CD4-positive, alpha-beta memory T cell (primary cell): ENCODE measurements around the gene HS1BP3. TPM values are rescaled to one million over a fixed set of nuclear protein-coding genes. Genes with fewer than 3 reads are reported as not detected.
A peak's percentile ranks its signal among the peaks of the same experiment; 100 is the strongest.

Experiments
- CTCF ChIA-PET: fragments of 350-600 bp; sonication (Branson Sonifier 250); formaldehyde crosslinking; loops from one replicate; lab custom pipeline; 2021; ENCODE audit warnings: inconsistent platforms; ENCODE audit not compliant: partially characterized antibody; lab: Charles Lee
- POLR2A ChIA-PET: fragments of 350-600 bp; sonication (Branson Sonifier 250); formaldehyde crosslinking; loops from one replicate; lab custom pipeline; 2021; ENCODE audit not compliant: partially characterized antibody; lab: Charles Lee
- DNase-seq, 5 donors: peaks; one replicate each; pipeline versions ENCODE4 v3.0.0 to v3.0.0-alpha.2; 2020 to 2022; ENCODE audit warnings: mixed read lengths in 1 of 5
- H3K27ac ChIP-seq: one replicate; pipeline ENCODE4 v1.7.0; 2013; ENCODE audit warnings: low read depth, low read length
- H3K27me3 ChIP-seq: 2 replicates; pipeline ENCODE4 v1.7.0; 2013; ENCODE audit warnings: mild to moderate bottlenecking, low read length, moderate library complexity; ENCODE audit not compliant: insufficient read depth
- H3K36me3 ChIP-seq: 2 replicates; pipeline ENCODE4 v1.7.0; 2013; ENCODE audit warnings: mild to moderate bottlenecking, low read length, moderate library complexity; ENCODE audit not compliant: insufficient read depth
- H3K4me1 ChIP-seq: 2 replicates; pipeline ENCODE4 v1.7.0; 2013; ENCODE audit warnings: mild to moderate bottlenecking, low read length, moderate library complexity; ENCODE audit not compliant: insufficient read depth
- H3K4me3 ChIP-seq, 2 donors: one replicate each; pipeline ENCODE4 v1.7.0; 2013; ENCODE audit warnings: low read length in 2 of 2, mild to moderate bottlenecking in 1 of 2
- H3K9me3 ChIP-seq, 2 donors: one replicate each; pipeline ENCODE4 v1.7.0; 2013; ENCODE audit warnings: low read length in 2 of 2, control low read depth in 1 of 2; ENCODE audit not compliant: control insufficient read depth in 1 of 2
- H3K27ac Mint-ChIP-seq, 7 donors: one replicate each; pipeline ENCODE4 v1.8.0; 2020 to 2021; ENCODE audit warnings: mixed read lengths in 7 of 7, mild to moderate bottlenecking in 6 of 7, inconsistent platforms in 3 of 7, moderate library complexity in 3 of 7
- H3K27me3 Mint-ChIP-seq, 2 donors: one replicate each; pipeline ENCODE4 v1.8.0; 2020 to 2021; ENCODE audit warnings: mixed read lengths in 2 of 2
- H3K36me3 Mint-ChIP-seq, 2 donors: one replicate each; pipeline ENCODE4 v1.8.0; 2020 to 2021; ENCODE audit warnings: mixed read lengths in 2 of 2, inconsistent platforms in 1 of 2, mild to moderate bottlenecking in 1 of 2
- H3K4me1 Mint-ChIP-seq, 4 donors: one replicate each; pipeline ENCODE4 v1.8.0; 2020 to 2021; ENCODE audit warnings: mixed read lengths in 4 of 4, mild to moderate bottlenecking in 1 of 4
- H3K4me3 Mint-ChIP-seq, 8 donors: one replicate each; pipeline ENCODE4 v1.8.0; 2020 to 2021; ENCODE audit warnings: mixed read lengths in 8 of 8, mild to moderate bottlenecking in 7 of 8, moderate library complexity in 6 of 8, inconsistent platforms in 3 of 8
- H3K9me3 Mint-ChIP-seq, 8 donors: one replicate each; pipeline ENCODE4 v1.8.0; 2020 to 2021; ENCODE audit warnings: mixed read lengths in 8 of 8, mild to moderate bottlenecking in 5 of 8, inconsistent platforms in 3 of 8, moderate library complexity in 1 of 8
- intact Hi-C: fragments of 100-400 bp; cut with micrococcal nuclease; formaldehyde crosslinking; loops from one replicate; pipeline ENCODE4 v1.15.1; 2023
- polyA plus RNA-seq, 2 donors: library from polyadenylated mRNA; unstranded; fragments of 300-500 nt; fragmentation: Illumina TruSeq; gene quantifications; one replicate each; pipeline ENCODE4 v1.2.3, GENCODE V29; 2021
- total RNA-seq, 2 experiments: library from RNA; stranded (reverse); gene quantifications; one replicate each; pipeline ENCODE4 v1.2.3, GENCODE V29; 2021

Gene HS1BP3
- total and polyA plus RNA-seq, 4 experiments from 2014 or later, result 16.7 to 20.1 (median 18.8) TPM

DNA sequence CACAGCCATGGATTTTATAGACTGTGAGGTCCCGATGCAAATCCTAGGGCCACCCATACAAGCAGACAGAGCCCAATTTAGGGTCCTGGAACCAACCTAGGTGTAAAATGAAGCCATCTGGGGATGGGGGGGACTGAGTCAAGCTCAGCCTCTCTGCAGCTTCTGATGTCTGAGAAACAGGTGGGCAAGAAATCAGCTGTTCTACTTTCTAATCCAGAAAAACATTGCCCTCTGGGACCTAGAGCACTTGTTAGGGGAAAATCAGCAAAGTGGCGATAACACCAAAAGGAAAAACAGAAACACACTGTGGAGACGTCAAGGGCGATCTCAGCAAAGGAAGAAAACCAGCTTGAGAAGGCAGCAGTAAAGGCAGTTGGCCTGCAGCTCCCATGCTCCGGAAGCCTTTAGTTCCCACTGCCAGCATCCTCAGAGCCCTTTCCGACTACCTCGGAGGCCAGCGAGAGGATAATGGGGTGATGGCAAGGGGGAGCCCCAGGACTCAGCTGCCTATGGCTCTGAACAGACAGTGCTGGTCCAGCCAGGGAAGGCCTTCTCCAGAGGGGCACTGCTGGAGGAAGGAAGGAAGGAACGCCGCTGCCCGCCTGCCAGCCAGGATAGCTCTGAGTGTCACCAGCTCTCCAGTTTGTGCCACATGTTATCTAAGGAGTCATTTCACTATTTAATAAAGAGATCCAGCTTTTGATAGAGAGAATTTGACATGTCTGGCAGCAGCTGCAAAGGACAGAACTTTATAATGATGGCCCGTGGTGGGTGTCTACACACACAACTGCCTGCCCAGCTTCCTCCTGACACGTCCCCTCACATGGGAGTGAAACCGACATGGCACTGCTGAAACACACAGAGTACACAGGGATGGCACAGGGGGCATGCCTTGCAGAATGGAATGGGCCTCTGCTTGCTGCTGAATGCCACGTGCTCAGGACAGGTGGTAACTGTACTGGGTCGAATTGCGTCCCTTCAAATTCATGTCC is 37.7 kb downstream of the HS1BP3 start:
- Mint-ChIP-seq H3K9me3 (peaks cover 0 to 8% (median 3%) of the 10 kb centered on the region in 8 donors), H3K4me1 (no peaks in the 10 kb centered on the region), H3K27me3 (no peaks in the 10 kb centered on the region), H3K36me3 (peaks cover 22 to 33% of the 10 kb centered on the region in 2 donors), H3K4me3 (peak overlapping the region in 1 of 8 donors; percentile 48), H3K27ac (no peak overlapping the region)
- ChIA-PET POLR2A (no interaction called here), CTCF (interaction anchor here (1.1 kb wide), 1 partner anchor 30 kb away, joined by 3 read pairs; no protein-coding TSS in a partner anchor)
- no peak overlapping the region for H3K4me3 ChIP-seq
- H3K27me3 ChIP-seq, result no peaks in the 10 kb centered on the region
- no peaks in the 10 kb centered on the region for H3K36me3 ChIP-seq
- DNase-seq, result no peak
- intact Hi-C loops, result no loop called here
- no peaks in the 10 kb centered on the region for H3K4me1 ChIP-seq
- no peak overlapping the region for H3K27ac ChIP-seq
- no peaks in the 10 kb centered on the region for H3K9me3 ChIP-seq

DNA sequence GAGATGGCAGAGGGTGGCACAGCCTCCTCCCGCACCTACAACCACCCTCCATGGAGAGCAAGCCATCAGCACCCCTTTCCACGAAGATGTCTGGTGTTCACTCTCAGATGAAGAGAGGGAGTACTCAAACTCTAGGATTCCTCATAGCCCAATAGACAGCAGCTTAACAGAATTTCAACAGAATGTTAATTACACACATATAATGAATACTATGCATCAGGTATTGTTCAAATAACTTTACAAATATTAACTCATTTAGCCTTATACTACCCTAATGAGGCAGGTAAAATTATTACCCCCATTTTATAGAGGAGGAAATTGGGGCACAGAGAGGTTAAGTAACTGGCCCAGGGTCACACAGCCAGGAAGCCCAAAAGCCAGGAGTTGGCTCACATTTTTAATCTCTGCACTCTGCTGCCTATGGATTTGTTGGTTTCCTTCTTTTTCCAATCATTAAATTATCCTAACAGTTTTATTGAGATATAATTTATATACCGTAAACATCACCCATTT is 39.0 kb downstream of the HS1BP3 start:
- H3K27me3 Mint-ChIP-seq, result no peaks in the 10 kb centered on the region
- intact Hi-C loops, result no loop called here
- ChIA-PET CTCF (no interaction called here), POLR2A (no interaction called here)
- Histone ChIP-seq H3K27ac (no peak overlapping the region), H3K9me3 (no peaks in the 10 kb centered on the region), H3K27me3 (no peaks in the 10 kb centered on the region), H3K36me3 (no peaks in the 10 kb centered on the region), H3K4me1 (no peaks in the 10 kb centered on the region), H3K4me3 (no peak overlapping the region)
- H3K27ac Mint-ChIP-seq, result no peak overlapping the region
- H3K9me3 Mint-ChIP-seq, result peaks cover 0 to 15% (median 3%) of the 10 kb centered on the region in 8 donors
- no peak overlapping the region for H3K4me3 Mint-ChIP-seq
- H3K36me3 Mint-ChIP-seq, result peaks cover 15 to 33% of the 10 kb centered on the region in 2 donors
- H3K4me1 Mint-ChIP-seq, result no peaks in the 10 kb centered on the region
- no peak for DNase-seq

DNA sequence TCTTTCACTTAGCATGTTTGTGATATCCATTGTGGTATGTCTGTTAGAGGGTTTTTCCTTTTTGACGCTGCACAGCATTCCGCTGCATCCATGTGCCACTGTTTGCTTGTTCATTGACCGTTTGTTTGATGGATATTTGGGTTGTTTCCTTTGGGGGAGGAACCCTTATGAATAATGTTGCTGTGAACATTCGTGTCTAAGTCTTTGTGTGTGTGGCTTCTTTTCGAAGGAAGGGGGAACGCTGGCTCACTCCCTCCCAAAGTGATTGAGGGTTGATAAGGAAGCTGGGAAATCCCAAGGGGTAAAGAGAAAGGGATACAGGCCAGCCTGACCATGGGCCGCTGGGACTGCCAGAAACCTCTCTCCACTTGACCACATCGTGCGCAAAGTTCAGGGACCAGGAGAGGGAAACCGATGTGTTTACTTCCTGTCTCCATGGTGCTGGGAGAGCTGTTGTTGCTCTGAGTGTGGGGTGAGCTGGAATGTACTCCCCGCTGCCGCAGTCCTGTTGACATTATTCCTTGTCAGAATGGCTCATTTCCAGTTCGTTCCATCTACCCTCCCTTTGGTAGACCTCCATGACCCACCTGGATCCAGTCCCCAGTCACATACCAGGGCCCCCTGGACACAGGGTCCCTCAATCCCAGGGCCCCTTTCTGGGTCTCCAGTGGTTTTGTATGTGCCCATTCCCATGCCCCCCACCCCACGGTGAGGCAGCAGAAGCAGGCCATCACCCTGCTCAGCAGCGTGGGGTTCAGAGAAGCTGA is 39.6 kb downstream of the HS1BP3 start:
- intact Hi-C loops, result no loop called here
- H3K27ac ChIP-seq, result no peak overlapping the region
- Mint-ChIP-seq H3K27me3 (no peaks in the 10 kb centered on the region), H3K4me3 (no peak overlapping the region), H3K27ac (no peak overlapping the region), H3K4me1 (no peaks in the 10 kb centered on the region), H3K36me3 (peaks cover 11 to 37% of the 10 kb centered on the region in 2 donors), H3K9me3 (peaks cover 0 to 15% (median 3%) of the 10 kb centered on the region in 8 donors)
- no peaks in the 10 kb centered on the region for H3K9me3 ChIP-seq
- ChIA-PET CTCF (interaction anchor here (1.2 kb wide), 1 partner anchor 31 kb away, joined by 6 read pairs; no protein-coding TSS in a partner anchor), POLR2A (no interaction called here)
- H3K4me1 ChIP-seq, result no peaks in the 10 kb centered on the region
- H3K4me3 ChIP-seq, result no peak overlapping the region
- no peaks in the 10 kb centered on the region for H3K27me3 ChIP-seq
- H3K36me3 ChIP-seq, result no peaks in the 10 kb centered on the region
- no peak for DNase-seq

DNA sequence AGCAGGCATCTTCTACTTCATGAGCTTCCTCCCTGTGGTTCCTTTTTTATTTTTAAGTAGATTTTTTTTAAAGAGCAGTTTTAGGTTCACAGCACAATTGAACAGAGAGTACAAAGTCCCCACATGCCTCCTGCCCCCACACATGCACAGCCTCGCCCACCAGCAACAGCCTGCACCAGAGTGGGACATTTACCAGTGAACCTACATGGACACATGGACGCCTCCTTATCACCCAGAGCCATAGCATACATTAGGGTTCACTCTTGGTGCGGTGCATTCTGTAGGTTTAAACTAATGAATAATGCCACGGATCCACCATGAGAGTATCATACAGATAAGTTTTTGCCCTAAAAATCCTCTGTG is 40.9 kb downstream of the HS1BP3 start:
- Histone ChIP-seq H3K4me1 (no peaks in the 10 kb centered on the region), H3K27me3 (no peaks in the 10 kb centered on the region), H3K4me3 (no peak overlapping the region), H3K36me3 (no peaks in the 10 kb centered on the region), H3K27ac (no peak overlapping the region), H3K9me3 (no peaks in the 10 kb centered on the region)
- Mint-ChIP-seq H3K4me1 (no peaks in the 10 kb centered on the region), H3K27me3 (no peaks in the 10 kb centered on the region), H3K27ac (no peak overlapping the region), H3K9me3 (peaks cover 0 to 15% (median 3%) of the 10 kb centered on the region in 8 donors), H3K36me3 (peaks cover 11 to 40% of the 10 kb centered on the region in 2 donors), H3K4me3 (no peak overlapping the region)
- CTCF ChIA-PET, result interaction anchor here (1.2 kb wide), 1 partner anchor 32 kb away, joined by 6 read pairs; no protein-coding TSS in a partner anchor
- intact Hi-C loops, result no loop called here
- no peak for DNase-seq
- POLR2A ChIA-PET, result no interaction called here

DNA sequence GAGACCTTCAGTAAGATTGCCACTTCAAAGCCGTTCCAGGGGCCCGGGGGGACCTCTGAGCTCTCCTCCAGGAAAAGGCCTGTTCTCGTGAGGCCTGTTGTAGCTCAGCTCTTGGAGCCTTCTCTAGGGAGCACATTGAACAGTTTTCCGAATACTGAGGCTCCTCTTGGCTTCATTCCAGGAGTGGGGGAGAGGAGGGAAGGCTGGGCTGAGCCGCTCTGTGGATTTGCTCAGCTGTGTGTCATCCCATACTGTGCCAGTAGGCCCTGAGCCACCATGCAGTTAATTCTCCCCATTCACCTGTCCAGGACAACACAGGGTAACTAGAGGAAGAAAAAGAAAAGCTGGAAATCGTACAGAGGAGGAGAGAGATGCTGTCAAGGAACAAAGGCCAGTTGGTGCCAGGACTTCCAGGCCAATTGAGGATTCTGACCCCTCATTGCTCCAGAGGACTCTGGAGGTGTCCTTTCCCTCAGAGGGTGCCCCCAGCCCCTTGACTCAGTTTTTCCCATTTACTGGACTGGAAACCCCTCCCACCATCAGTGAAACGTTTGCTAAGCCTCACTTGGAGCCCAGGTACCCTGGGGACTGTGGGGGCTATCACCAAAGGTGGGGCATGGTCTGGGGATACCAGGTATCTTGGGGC is 41.4 kb downstream of the HS1BP3 start:
- no peak for DNase-seq
- POLR2A ChIA-PET, result no interaction called here
- Mint-ChIP-seq H3K27me3 (no peaks in the 10 kb centered on the region), H3K4me1 (no peaks in the 10 kb centered on the region), H3K9me3 (peaks cover 0 to 15% (median 3%) of the 10 kb centered on the region in 8 donors), H3K36me3 (peaks cover 11 to 40% of the 10 kb centered on the region in 2 donors), H3K27ac (no peak overlapping the region), H3K4me3 (no peak overlapping the region)
- Histone ChIP-seq H3K4me3 (no peak overlapping the region), H3K27ac (no peak overlapping the region), H3K9me3 (no peaks in the 10 kb centered on the region), H3K27me3 (no peaks in the 10 kb centered on the region), H3K4me1 (no peaks in the 10 kb centered on the region), H3K36me3 (no peaks in the 10 kb centered on the region)
- CTCF ChIA-PET, result interaction anchor here (1.2 kb wide), 1 partner anchor 33 kb away, joined by 6 read pairs; no protein-coding TSS in a partner anchor
- intact Hi-C loops, result no loop called here

DNA sequence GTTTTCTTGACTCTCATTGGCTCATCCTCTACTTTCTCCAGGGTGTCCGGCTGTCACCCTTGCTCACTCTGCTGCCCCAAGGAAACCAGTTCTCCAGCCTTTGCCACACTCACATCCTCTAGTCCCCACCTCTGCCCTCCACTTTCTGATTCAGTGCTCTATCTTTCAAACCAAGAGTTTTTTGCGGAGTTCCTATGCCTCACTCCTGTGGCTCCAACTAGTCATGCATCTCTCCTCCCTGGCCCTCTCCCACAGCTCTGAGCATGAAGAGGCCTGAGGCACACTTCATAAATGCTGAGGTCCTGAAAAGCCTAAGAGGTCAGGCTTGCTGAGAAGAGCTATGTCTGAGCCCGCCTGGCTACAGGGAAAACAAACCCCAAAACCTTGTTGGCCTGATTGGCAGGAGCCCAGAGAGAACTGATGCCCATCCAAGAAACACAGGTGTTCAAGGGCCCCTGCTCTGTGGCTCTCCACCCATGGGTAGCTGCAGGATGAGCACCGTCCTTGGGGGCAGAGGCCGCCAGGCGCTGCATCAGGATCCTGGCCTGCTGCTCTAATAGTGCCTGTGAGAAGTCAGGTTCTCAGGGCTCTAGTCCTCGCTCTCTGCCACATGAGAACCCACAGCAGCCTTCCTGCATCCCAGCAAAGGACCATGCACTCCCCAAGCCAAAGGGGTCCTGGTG is 42.1 kb downstream of the HS1BP3 start:
- CTCF ChIA-PET, result no interaction called here
- Mint-ChIP-seq H3K27me3 (no peaks in the 10 kb centered on the region), H3K4me3 (no peak overlapping the region), H3K4me1 (no peaks in the 10 kb centered on the region), H3K27ac (no peak overlapping the region), H3K36me3 (peaks cover 10 to 35% of the 10 kb centered on the region in 2 donors), H3K9me3 (peaks cover 0 to 15% (median 3%) of the 10 kb centered on the region in 8 donors)
- H3K9me3 ChIP-seq, result no peaks in the 10 kb centered on the region
- H3K27ac ChIP-seq, result no peak overlapping the region
- no peak overlapping the region for H3K4me3 ChIP-seq
- no peaks in the 10 kb centered on the region for H3K4me1 ChIP-seq
- POLR2A ChIA-PET, result no interaction called here
- intact Hi-C loops, result no loop called here
- no peaks in the 10 kb centered on the region for H3K36me3 ChIP-seq
- no peaks in the 10 kb centered on the region for H3K27me3 ChIP-seq
- no peak for DNase-seq
